Loucy (cell line): ENCODE data around the gene IDI2.
"Not testable (repeated sequence)": the region's sequence is repeated elsewhere in the genome, so short reads cannot be mapped to it uniquely, and the experiment has no call there.

Experiments
- H2AFZ ChIP-seq: fragments of 200-600 bp; sonication (generic); 2 replicates; pipeline ENCODE4 v1.6.0; 2016; ENCODE audit warnings: antibody characterized with exemption, mild to moderate bottlenecking, low read length, moderate library complexity
- H3F3A ChIP-seq: fragments of 200-600 bp; 2 replicates; pipeline ENCODE4 v1.6.0; 2016; ENCODE audit warnings: antibody characterized with exemption, low read depth, mild to moderate bottlenecking
- H3K27me3 ChIP-seq: fragments of 200-600 bp; sonication (generic); 2 replicates; pipeline ENCODE4 v1.6.1; 2014; ENCODE audit warnings: low read length, mild to moderate bottlenecking; ENCODE audit not compliant: insufficient read depth, poor library complexity, severe bottlenecking
- H3K36me3 ChIP-seq: fragments of 200-600 bp; sonication (generic); 2 replicates; pipeline ENCODE4 v1.6.1; 2016; ENCODE audit warnings: low read length; ENCODE audit not compliant: insufficient read depth
- H3K4me1 ChIP-seq: fragments of 200-600 bp; sonication (generic); 2 replicates; pipeline ENCODE4 v1.5.1; 2014; ENCODE audit warnings: low read length, mild to moderate bottlenecking; ENCODE audit not compliant: insufficient read depth, poor library complexity, severe bottlenecking
- H3K4me2 ChIP-seq: fragments of 200-600 bp; sonication (generic); 2 replicates; pipeline ENCODE4 v1.6.0; 2014; ENCODE audit warnings: antibody characterized with exemption, low read length, low read depth, mild to moderate bottlenecking; ENCODE audit not compliant: poor library complexity, severe bottlenecking
- H3K4me3 ChIP-seq: fragments of 200-600 bp; sonication (generic); 2 replicates; pipeline ENCODE4 v1.5.1; 2014; ENCODE audit warnings: low read length, mild to moderate bottlenecking, mixed read lengths; ENCODE audit not compliant: poor library complexity, severe bottlenecking
- H3K79me2 ChIP-seq: fragments of 200-600 bp; sonication (generic); 2 replicates; pipeline ENCODE4 v1.6.1; 2014; ENCODE audit warnings: low read length; ENCODE audit not compliant: insufficient read depth
- H3K9ac ChIP-seq: fragments of 200-600 bp; sonication (generic); 2 replicates; pipeline ENCODE4 v1.6.0; 2014; ENCODE audit warnings: mild to moderate bottlenecking, low read depth, low read length, moderate library complexity; ENCODE audit not compliant: poor library complexity, severe bottlenecking
- H3K9me2 ChIP-seq: fragments of 200-600 bp; sonication (generic); replicated peaks from 2 replicates; pipeline ENCODE4 v1.6.1; 2016; ENCODE audit warnings: low read depth, low read length, mixed read lengths
- H3K9me3 ChIP-seq: fragments of 200-600 bp; sonication (generic); 2 replicates; pipeline ENCODE4 v1.6.1; 2014; ENCODE audit warnings: mild to moderate bottlenecking, antibody characterized with exemption, low read length, low read depth; ENCODE audit not compliant: insufficient read depth
- H4K20me1 ChIP-seq: fragments of 200-600 bp; sonication (generic); 2 replicates; pipeline ENCODE4 v1.6.0; 2014; ENCODE audit warnings: antibody characterized with exemption, low read length, mild to moderate bottlenecking; ENCODE audit not compliant: insufficient read depth, poor library complexity, severe bottlenecking
- CTCF ChIP-seq: fragments of 200-600 bp; sonication (generic); conservative IDR thresholded peaks from 2 replicates; pipeline ENCODE4 v1.5.1; 2014; ENCODE audit warnings: mild to moderate bottlenecking, antibody characterized with exemption, low read length
- EZH2phosphoT487 ChIP-seq: fragments of 200-600 bp; IDR thresholded peaks from 2 replicates; pipeline ENCODE4 v1.6.1; 2018; ENCODE audit warnings: antibody characterized with exemption, mild to moderate bottlenecking, moderate library complexity, borderline replicate concordance

The IDI2 gene

GRCh38 chr10:1010703-1011102 lies 15.0 kb downstream of the IDI2 start:
- peaks cover 90% of the 10 kb centered on the region for H3K36me3 ChIP-seq
- no peaks in the 10 kb centered on the region for H3K9me2 ChIP-seq
- no peaks in the 10 kb centered on the region for H3K4me1 ChIP-seq
- no peaks in the 10 kb centered on the region for H3K27me3 ChIP-seq
- no peak overlapping the region for H3K4me3 ChIP-seq
- H3F3A ChIP-seq = no peaks in the 10 kb centered on the region
- no peak overlapping the region for H3K4me2 ChIP-seq
- H4K20me1 ChIP-seq = no peaks in the 10 kb centered on the region
- no peak overlapping the region for H3K9ac ChIP-seq
- no peaks in the 10 kb centered on the region for H3K9me3 ChIP-seq
- no peak for TF ChIP-seq EZH2phosphoT487
- no peak for TF ChIP-seq CTCF
- no peaks in the 10 kb centered on the region for H3K79me2 ChIP-seq
- no peak overlapping the region for H2AFZ ChIP-seq

- not testable (repeated sequence) for H3K4me1 ChIP-seq, H3K9me3 ChIP-seq, H3K27me3 ChIP-seq, H3K9ac ChIP-seq, H3K4me2 ChIP-seq, H3F3A ChIP-seq, H2AFZ ChIP-seq, H3K9me2 ChIP-seq, H4K20me1 ChIP-seq, H3K79me2 ChIP-seq, H3K4me3 ChIP-seq
- peaks cover 90% of the 10 kb centered on the region for H3K36me3 ChIP-seq
These were observed 15.7 kb downstream of the IDI2 start for GRCh38 chr10:1009947-1010346.

- Histone ChIP-seq H2AFZ (no peak overlapping the region), H4K20me1 (no peaks in the 10 kb centered on the region), H3K27me3 (no peaks in the 10 kb centered on the region), H3K9ac (no peak overlapping the region), H3K4me3 (no peak overlapping the region), H3K79me2 (peaks cover 1% of the 10 kb centered on the region; the same call in 1 of the 2 replicates), H3K4me1 (no peaks in the 10 kb centered on the region), H3F3A (no peaks in the 10 kb centered on the region), H3K4me2 (no peak overlapping the region), H3K36me3 (peaks cover 92% of the 10 kb centered on the region), H3K9me3 (no peaks in the 10 kb centered on the region), H3K9me2 (no peaks in the 10 kb centered on the region)
- TF ChIP-seq CTCF (no peak), EZH2phosphoT487 (no peak)
These were observed 16.6 kb downstream of the IDI2 start for GRCh38 chr10:1009071-1009494.

- Histone ChIP-seq H3K27me3 (no peaks in the 10 kb centered on the region), H3K9ac (no peak overlapping the region), H2AFZ (no peak overlapping the region), H3K4me3 (no peak overlapping the region), H3K79me2 (peaks cover 12% of the 10 kb centered on the region), H3K4me1 (no peaks in the 10 kb centered on the region), H3K36me3 (peaks cover 97% of the 10 kb centered on the region), H3F3A (no peaks in the 10 kb centered on the region), H4K20me1 (no peaks in the 10 kb centered on the region), H3K9me2 (no peaks in the 10 kb centered on the region), H3K4me2 (no peak overlapping the region), H3K9me3 (peaks cover 4% of the 10 kb centered on the region; the same call in 1 of the 2 replicates)
- TF ChIP-seq CTCF (no peak), EZH2phosphoT487 (no peak)
These were observed 18.1 kb downstream of the IDI2 start for GRCh38 chr10:1007583-1007982.
